ENCODE measurements around the gene PCP2. TPM values are rescaled to one million over a fixed set of nuclear protein-coding genes. Genes with fewer than 3 reads are reported as not detected.
A peak's percentile ranks its signal among the peaks of the same experiment; 100 is the strongest.

Gene PCP2
- total and polyA plus RNA-seq, 2 of the 13 experiments (the other 11 are each of a cell fraction or from before 2014, with no cell fraction given), result 0.62 TPM; not detected in 1

- TF ChIP-seq ELK4 (CRISPR knock-in tag; IDR thresholded peaks at IDR 0.05; ENCODE audit: borderline replicate concordance), result no peak
- no peak for TF ChIP-seq SP140L (CRISPR knock-in tag; IDR thresholded peaks at IDR 0.05; ENCODE audit: borderline replicate concordance)
- TF ChIP-seq ZNF768 (CRISPR knock-in tag; IDR thresholded peaks at IDR 0.05), result no peak
- no peak for TF ChIP-seq ZNF788 (CRISPR knock-in tag; IDR thresholded peaks at IDR 0.05; ENCODE audit: borderline replicate concordance)
- no peak for TF ChIP-seq ZUFSP (CRISPR knock-in tag; IDR thresholded peaks at IDR 0.05; ENCODE audit: borderline replicate concordance)
- TF ChIP-seq EEA1 (CRISPR knock-in tag; IDR thresholded peaks at IDR 0.05; ENCODE audit: borderline replicate concordance), result no peak
- TF ChIP-seq NCOR1 (IDR thresholded peaks at IDR 0.05; ENCODE audit: borderline replicate concordance, low read length), result peak; percentile 31; the same call in 1 of the 2 replicates
- TF ChIP-seq AKNA (CRISPR knock-in tag; IDR thresholded peaks at IDR 0.05; ENCODE audit: borderline replicate concordance), result no peak
- TF ChIP-seq FIP1L1 (IDR thresholded peaks at IDR 0.05; ENCODE audit: borderline replicate concordance, insufficient read depth, low read depth, low read length), result no peak
- TF ChIP-seq ZNF556 (CRISPR knock-in tag; IDR thresholded peaks at IDR 0.05; ENCODE audit: borderline replicate concordance), result no peak
- TF ChIP-seq ZNF251 (CRISPR knock-in tag; IDR thresholded peaks at IDR 0.05), result no peak
- no peak for TF ChIP-seq ZNF503 (CRISPR knock-in tag; IDR thresholded peaks at IDR 0.05)
- no peak for TF ChIP-seq SIN3A (IDR thresholded peaks at IDR 0.05; ENCODE audit: borderline replicate concordance, low read depth, low read length)
- no peak for TF ChIP-seq ZNF562 (CRISPR knock-in tag; IDR thresholded peaks at IDR 0.05; ENCODE audit: borderline replicate concordance)
- TF ChIP-seq ZSCAN5A (CRISPR knock-in tag; IDR thresholded peaks at IDR 0.05; ENCODE audit: borderline replicate concordance), result no peak
Observed at GRCh38 chr19:7596211-7596937, 37.1 kb downstream of the PCP2 start (continued).
